GDM1 (cell line): ENCODE measurements around the gene DCAF5.
"Not testable (repeated sequence)": the region's sequence is repeated elsewhere in the genome, so short reads cannot be mapped to it uniquely, and the experiment has no call there.

Experiments used
- DNase-seq: peaks from one replicate; lab custom pipeline; 2025; lab: John Stamatoyannopoulos, UW

DCAF5 gene

GRCh38 chr14:69152902-69153151, at the start of gene DCAF5:
TSS of gene DCAF5 (minus strand) at chr14:69153119. CDS start at chr14:69152978, 141 bp downstream.
- DNase-seq, result no peak

GRCh38 chr14:69199786-69200185, 46.9 kb upstream of the DCAF5 start:
- no peak for DNase-seq

GRCh38 chr14:69193721-69194120, 40.8 kb upstream of the DCAF5 start:
- no peak for DNase-seq

GRCh38 chr14:69191340-69192111, 38.6 kb upstream of the DCAF5 start, which contains the start of gene EXD2:
TSS of gene EXD2 (plus strand) at chr14:69191498. CDS start at chr14:69209471, 17,973 bp downstream.
- DNase-seq, result no peak

- DNase-seq, result no peak
These were observed 37.3 kb upstream of the DCAF5 start for GRCh38 chr14:69190191-69190590.

GRCh38 chr14:69183735-69184134, 30.8 kb upstream of the DCAF5 start:
- DNase-seq, result no peak

GRCh38 chr14:69182580-69182979, 29.7 kb upstream of the DCAF5 start:
- not testable (repeated sequence) for DNase-seq

GRCh38 chr14:69181491-69181890, 28.6 kb upstream of the DCAF5 start:
- no peak for DNase-seq

GRCh38 chr14:69175130-69175529, 22.2 kb upstream of the DCAF5 start:
- DNase-seq, result no peak

- no peak for DNase-seq
These were observed 18.6 kb upstream of the DCAF5 start for GRCh38 chr14:69171569-69171968.

GRCh38 chr14:69170839-69171238, 17.9 kb upstream of the DCAF5 start:
- no peak for DNase-seq

GRCh38 chr14:69165787-69166186, 12.9 kb upstream of the DCAF5 start:
- DNase-seq, result not testable (repeated sequence)

- DNase-seq, result no peak
These were observed 8.7 kb upstream of the DCAF5 start for GRCh38 chr14:69161590-69161989.

GRCh38 chr14:69156224-69156623, 3.3 kb upstream of the DCAF5 start:
- DNase-seq, result no peak

GRCh38 chr14:69154779-69155178, 1.9 kb upstream of the DCAF5 start:
- DNase-seq, result no peak

- DNase-seq, result no peak
These were observed 953 bp upstream of the DCAF5 start for GRCh38 chr14:69153873-69154270.

- peak; percentile 85 for DNase-seq
These were observed 393 bp upstream of the DCAF5 start for GRCh38 chr14:69153152-69153872.

- DNase-seq, result no peak
These were observed 578 bp downstream of the DCAF5 start for GRCh38 chr14:69152181-69152901.

- peak; percentile 74 for DNase-seq
These were observed 1.3 kb downstream of the DCAF5 start for GRCh38 chr14:69151458-69152180.

GRCh38 chr14:69149461-69150244, 3.3 kb downstream of the DCAF5 start:
- DNase-seq, result no peak

GRCh38 chr14:69142101-69142500, 10.8 kb downstream of the DCAF5 start:
- no peak for DNase-seq
